GM18873 (cell line): ENCODE data around the gene TBC1D16.
"Not testable (repeated sequence)": the region's sequence is repeated elsewhere in the genome, so short reads cannot be mapped to it uniquely, and the experiment has no call there.

Source experiments
- ATAC-seq: cut with Tn5 transposase; IDR thresholded peaks from one replicate; pipeline ENCODE4 v1.9.1; 2021; ENCODE audit warnings: mild to moderate bottlenecking, moderate library complexity, moderate number of reproducible peaks; ENCODE audit not compliant: unreplicated experiment, low FRiP score

The TBC1D16 gene

DNA sequence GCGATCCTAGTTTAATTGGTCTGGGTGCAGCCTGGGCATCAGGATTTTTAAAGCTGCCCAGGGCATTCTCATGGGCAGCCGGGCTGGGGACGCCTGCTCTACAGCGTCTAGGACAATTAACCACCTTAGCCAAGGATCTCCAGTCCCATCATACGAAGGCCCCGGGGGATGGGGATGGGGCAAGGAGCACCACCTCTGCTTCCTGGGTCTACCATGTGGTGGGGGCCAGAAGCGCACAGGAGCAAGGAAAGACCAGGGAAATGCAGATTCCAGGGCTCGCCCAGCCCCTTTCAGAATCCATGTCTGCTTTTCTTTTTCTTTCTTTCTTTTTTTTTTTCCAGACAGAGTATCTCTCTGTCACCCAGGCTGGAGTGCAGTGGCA is 29.3 kb downstream of the TBC1D16 start:
- ATAC-seq: no peak

DNA sequence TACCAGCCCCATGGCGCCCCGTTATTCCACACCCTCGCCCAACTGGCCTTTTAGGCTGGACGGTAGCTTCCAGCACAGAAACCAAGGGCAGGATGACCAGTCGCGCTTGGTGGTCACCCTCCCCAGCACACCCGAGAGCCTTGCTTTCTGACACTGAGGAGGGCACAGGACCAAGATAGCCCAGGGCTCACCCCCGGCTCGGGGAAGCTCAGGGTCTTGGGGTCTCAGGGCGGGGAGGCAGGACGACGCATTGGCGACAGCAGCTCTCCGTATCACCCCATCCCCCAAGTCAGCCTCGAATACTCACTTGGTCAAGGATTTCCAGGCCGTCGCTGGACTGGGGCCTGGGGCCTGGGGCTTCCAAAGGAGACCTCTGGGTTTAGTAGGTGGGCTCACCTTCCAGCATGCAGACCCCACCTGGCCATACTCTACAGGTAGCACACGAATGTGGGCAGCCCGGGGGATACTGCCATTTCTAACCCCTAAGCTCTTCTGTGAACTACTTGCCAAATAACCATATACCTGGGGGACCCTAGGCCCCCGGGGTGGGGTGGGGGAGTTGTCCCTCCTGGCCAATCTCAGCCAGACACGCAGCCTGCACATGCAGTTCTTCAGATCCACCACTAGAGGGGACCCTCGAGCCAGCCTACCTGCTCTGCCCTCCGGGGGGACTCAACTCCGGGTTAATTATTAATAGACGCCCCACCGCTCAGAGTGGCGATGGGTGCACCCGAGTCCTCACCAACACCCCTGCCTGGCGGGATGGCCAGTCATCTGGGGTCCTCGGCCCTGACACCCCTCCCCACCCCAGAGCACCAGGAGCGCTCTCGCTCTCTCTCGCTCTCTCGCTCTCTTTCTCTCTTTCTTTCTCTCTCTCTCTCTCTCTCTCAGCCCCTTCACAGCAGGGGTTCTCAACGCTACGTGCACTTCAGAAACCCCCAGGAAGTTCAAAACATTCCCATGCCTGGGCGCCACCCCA is 30.0 kb downstream of the TBC1D16 start:
- ATAC-seq: no peak

GRCh38 chr17:80003969-80004368 is 31.7 kb downstream of the TBC1D16 start:
- ATAC-seq: no peak

GRCh38 chr17:80002690-80003490 is 32.8 kb downstream of the TBC1D16 start:
- no peak for ATAC-seq

GRCh38 chr17:80002070-80002641 is 33.5 kb downstream of the TBC1D16 start:
- ATAC-seq: no peak

GRCh38 chr17:80000981-80001775 is 34.5 kb downstream of the TBC1D16 start:
- ATAC-seq: no peak

DNA sequence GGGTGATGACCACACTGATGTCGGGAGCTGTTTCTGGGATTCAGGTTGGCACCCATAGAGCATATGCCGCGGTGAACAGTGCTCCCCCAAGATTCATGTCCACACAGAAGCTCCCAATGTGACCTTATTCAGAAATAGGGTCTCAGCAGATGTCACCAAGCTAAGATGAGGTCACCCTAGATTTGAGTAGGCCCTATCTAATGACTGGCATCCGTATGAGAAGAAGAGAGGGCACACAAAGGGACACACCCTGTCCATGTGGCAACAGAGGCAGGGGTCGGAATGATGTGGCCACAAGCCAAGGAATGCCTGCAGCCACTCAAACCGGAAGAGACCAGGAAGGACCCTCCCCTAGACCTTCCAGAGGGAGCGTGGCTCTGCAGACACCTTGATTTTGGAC is 35.5 kb downstream of the TBC1D16 start:
- no peak for ATAC-seq

DNA sequence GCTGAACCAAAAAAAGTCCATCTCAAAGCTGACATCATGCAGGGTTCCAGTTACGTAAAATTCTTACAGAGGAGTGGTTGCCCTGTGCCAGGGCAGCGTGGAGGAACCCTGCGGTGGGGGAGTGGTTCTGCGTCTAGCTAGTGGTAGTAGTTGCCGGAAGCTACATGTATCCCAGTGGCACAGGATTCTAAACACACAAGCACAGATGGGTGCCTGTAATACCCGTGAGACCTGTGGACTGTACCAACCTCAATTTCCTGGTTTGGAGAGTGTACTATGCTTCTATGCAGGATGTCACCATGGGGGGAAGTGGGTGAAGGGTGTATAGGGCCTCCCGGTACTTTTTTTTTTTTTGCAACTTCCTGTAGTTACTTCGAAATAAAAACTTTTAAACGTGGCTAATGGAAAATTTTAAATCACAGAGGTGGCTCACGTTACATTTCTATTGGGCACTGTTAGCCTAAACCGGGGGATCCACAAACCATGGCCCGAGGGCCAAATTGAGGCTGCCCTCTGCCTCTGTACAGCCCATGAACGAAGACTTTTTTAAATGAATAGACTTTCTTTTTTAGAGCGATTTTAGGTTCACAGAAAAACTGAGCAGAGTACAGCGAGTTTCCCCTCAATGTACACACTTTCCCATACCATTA is 38.5 kb downstream of the TBC1D16 start:
- ATAC-seq: no peak

- ATAC-seq: no peak
Measured at GRCh38 chr17:79996291-79996690, 39.4 kb downstream of the TBC1D16 start.

DNA sequence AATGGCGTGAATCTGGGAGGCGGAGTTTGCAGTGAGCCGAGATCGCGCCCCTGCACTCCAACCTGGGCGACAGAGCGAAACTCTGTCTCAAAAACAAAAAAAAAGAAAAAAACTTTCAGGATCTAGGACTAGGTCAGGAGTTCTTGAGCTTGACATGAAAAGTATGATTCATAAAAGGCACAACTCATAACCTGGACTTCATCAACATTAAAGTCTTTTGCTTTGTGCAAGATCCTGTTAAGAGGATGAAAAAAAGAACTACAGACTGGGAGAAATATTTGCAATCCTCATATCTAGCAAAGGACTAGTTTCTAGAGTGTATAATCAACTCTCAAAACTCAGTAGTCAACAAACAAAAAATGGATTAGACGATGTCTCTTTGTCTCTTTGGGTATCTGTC is 40.0 kb downstream of the TBC1D16 start:
- no peak for ATAC-seq

DNA sequence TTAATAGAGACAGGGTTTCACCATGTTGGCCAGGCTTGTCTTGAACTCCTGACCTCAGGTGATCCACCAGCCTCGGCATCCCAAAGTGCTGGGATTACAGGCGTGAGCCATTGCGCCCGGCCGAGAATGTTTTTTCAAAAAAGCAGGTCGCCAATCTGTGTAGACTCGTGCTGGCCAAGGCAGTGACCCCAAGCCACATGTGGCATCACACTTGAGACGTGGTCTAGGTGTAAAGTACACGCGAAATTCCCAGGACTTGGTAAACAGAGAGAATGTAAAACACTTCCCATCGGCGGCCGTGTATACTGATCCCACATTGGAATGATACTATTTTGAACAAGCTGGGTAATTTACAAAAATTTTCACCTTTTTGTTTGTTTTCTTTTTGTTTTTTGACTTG is 41.1 kb downstream of the TBC1D16 start:
- ATAC-seq: no peak

DNA sequence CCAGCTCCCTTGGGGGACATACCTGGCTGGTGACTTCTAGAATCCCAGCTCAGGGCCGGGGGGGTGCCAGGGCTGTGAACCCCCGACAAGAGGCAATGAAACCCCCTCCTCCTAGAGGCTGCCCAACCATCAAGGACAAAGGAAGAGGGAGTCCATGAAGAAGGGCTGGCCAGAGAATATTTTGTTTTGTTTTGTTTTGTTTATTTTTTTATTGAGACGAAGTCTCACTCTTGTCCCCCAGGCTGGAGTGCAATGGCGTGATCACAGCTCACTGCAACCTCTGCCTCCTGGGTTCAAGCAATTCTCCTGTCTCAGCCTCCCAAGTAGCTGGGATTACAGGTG is 41.5 kb downstream of the TBC1D16 start:
- not testable (repeated sequence) for ATAC-seq

GRCh38 chr17:79993390-79994227 is 42.1 kb downstream of the TBC1D16 start:
- ATAC-seq: no peak

DNA sequence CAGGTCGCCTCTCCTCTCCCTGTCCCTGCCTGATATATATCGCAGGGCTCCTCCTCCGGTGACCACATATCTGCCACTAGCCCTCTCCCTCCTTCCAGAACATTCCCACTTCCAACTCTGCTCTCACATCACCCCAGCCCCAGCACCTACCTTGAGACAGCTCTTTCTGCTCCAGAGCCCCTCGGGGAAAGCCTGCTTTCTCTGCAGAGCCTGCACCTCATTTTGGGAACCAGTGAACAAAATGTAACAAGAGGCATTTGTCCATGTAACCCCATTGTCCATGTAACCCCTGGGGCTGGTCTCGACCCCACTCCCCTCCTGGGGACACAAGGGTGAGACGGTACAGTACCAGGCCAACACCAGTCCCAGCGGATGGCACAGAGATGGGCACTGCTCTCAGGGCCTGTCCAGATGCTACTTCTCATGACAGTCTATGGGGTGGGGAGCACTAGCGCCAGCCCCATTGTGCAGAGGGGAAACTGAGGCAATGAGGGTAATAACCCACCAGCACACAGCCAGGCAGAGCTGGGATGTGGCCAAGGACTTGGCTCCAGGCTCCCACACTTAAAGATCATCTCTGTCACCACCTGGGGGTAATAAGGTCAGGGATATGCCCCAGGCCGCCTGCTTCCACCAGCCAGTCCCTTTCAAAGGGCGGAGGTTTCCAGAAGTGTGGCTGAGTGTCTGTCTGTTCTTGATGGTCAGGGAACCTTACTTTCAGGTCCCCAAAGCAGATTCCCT is 42.9 kb downstream of the TBC1D16 start:
- no peak for ATAC-seq

DNA sequence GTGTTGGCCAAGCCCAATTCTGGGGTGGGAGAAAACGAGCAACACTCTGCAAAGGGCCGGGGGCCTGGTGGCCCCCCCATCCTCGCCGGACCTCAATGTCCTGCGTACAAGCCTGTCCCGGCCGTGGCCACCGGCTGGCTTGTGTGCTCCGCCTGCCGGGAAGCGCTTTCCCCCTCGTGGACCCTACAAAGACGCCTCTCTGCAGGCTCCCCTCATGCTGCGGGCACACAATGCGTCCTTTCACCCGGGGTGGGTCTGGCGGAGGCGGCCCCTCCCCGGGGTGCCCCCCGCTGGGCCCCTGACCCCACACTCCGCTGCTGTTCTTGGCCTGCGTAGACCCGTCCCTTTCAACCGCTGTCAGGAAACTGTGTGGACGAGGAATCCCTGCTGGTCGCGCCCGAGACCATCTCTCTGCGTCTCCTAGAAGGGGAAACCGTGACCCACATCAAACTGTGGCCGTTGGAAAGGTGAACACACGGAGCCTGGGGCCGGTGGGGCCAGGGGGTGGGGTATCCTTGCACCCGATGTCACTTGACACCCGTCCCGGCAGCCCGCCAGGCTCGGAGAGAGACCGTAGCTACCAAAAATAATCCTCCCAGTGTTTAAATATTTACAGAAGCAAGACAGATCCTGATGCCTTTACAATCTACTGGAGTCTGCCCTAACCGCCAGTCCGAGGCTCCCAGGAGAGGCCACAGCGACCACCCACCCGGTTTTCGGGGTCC is 43.6 kb downstream of the TBC1D16 start:
- ATAC-seq: no peak

GRCh38 chr17:79991140-79991923 is 44.3 kb downstream of the TBC1D16 start:
- ATAC-seq: no peak

DNA sequence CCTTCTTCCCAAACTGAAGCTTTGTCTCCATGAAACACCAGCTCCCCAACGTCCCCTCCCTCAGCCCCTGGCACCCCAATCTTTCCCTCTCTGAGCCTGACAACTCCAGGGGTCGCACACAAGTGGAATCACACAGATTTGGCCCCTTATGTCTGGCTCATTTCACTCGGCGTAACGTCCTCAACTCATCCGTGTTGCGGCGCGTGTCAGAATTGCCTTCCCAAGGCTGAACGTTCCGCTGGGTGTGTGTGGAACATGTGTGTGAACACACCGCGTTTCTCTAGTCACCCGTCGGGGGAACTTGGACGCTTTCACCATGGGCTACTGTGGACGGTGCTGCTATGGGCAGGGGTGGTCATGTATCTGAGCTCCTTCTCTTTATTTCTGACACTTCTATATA is 45.0 kb downstream of the TBC1D16 start:
- ATAC-seq: no peak
